Suprapubic skin (tissue), 4 donors: Measurements from ENCODE around the gene CD180.
A peak's percentile ranks its signal among the peaks of the same experiment; 100 is the strongest.

Source experiments
- CTCF ChIP-seq, 2 donors: fragments of 200-600 bp in 1 of 2; fragments of 450-650 bp in 1 of 2; sonication (generic) in 1 of 2; IDR thresholded peaks; one replicate each; pipeline ENCODE4 v1.5.1; 2016 to 2019; ENCODE audit warnings: antibody characterized with exemption in 2 of 2, mild to moderate bottlenecking in 1 of 2, moderate library complexity in 1 of 2
- POLR2A ChIP-seq, 2 donors: fragments of 450-650 bp; IDR thresholded peaks; one replicate each; pipeline ENCODE4 v1.6.1; 2017; ENCODE audit warnings: antibody characterized with exemption in 2 of 2, mild to moderate bottlenecking in 2 of 2, moderate library complexity in 2 of 2
- POLR2AphosphoS5 ChIP-seq, 3 donors: sonication (generic); formaldehyde crosslinking; IDR thresholded peaks; one replicate each; pipeline ENCODE4 v1.6.1; 2017; ENCODE audit warnings: antibody characterized with exemption in 3 of 3

GRCh38 chr5:67156976-67157583 is 39.5 kb downstream of the CD180 start:
- TF ChIP-seq CTCF (IDR thresholded peaks at IDR 0.05) (peak; percentile 69 to 76), POLR2A (IDR thresholded peaks at IDR 0.05) (no peak), POLR2AphosphoS5 (IDR thresholded peaks at IDR 0.05) (no peak)
